ENCODE measurements around the gene DRAP1.

DNA sequence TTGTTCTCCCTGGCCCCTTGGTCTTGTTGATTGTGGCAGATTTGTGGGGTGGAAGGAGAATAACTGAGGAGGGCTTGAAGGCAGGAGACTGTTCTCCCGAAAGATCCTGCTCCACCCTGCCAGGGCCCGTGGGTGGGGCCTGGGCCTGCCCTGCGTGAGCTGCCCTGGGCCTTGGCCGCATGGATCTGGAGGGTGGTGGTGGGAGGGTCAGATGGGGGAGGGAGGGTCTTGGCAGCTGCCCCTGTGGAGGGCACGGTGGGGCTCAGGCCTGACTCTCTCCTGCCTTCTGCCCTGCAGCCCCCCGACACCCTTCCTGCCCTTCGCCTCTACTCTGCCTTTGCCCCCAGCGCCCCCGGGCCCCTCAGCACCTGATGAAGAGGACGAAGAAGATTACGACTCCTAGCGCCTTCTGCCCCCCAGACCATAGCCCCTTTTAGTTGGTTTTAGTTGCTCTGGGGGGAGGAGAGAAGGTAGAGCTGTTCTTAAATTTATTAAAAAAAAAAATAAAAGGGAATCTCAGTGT is 1.9 kb downstream of the DRAP1 start:
- TF ChIP-seq POLR2A (IDR thresholded peaks at IDR 0.05), result no peak
- TF ChIP-seq CTCF (IDR thresholded peaks at IDR 0.05), result no peak

Data from thyroid gland (tissue), 4 donors.